ENCODE data around the gene EIF4A2. TPM values are rescaled to one million over a fixed set of nuclear protein-coding genes. Genes with fewer than 3 reads are reported as not detected.

The EIF4A2 gene
- total and polyA plus RNA-seq, 2 of the 13 experiments (the other 11 are each of a cell fraction or from before 2014, with no cell fraction given) = 480 to 596 TPM

GRCh38 chr3:186826976-186827857 lies 43.8 kb downstream of the EIF4A2 start (continued):
- peak; percentile 52 for TF ChIP-seq RBM39 (IDR thresholded peaks at IDR 0.05; ENCODE audit: low read depth, low read length, poor library complexity, severe bottlenecking)
- peak; percentile 30; the same call in 1 of the 2 replicates for TF ChIP-seq ARID4A (CRISPR knock-in tag; IDR thresholded peaks at IDR 0.05; ENCODE audit: borderline replicate concordance)
- 0 out of 2 replicates have a peak, but pooled peaks have one; percentile 44 for TF ChIP-seq MIXL1 (CRISPR knock-in tag; IDR thresholded peaks at IDR 0.05)
- TF ChIP-seq, protein P1, sequence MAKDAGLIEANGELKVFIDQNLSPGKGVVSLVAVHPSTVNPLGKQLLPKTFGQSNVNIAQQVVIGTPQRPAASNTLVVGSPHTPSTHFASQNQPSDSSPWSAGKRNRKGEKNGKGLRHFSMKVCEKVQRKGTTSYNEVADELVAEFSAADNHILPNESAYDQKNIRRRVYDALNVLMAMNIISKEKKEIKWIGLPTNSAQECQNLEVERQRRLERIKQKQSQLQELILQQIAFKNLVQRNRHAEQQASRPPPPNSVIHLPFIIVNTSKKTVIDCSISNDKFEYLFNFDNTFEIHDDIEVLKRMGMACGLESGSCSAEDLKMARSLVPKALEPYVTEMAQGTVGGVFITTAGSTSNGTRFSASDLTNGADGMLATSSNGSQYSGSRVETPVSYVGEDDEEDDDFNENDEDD (CRISPR knock-in tag; IDR thresholded peaks at IDR 0.05; ENCODE audit: borderline replicate concordance) = peak; percentile 71; the same call in 1 of the 2 replicates
- 0 out of 2 replicates have a peak, but pooled peaks have one; percentile 9 for TF ChIP-seq SOX5 (CRISPR knock-in tag; IDR thresholded peaks at IDR 0.05; ENCODE audit: borderline replicate concordance)
- TF ChIP-seq TAF1 (CRISPR knock-in tag; IDR thresholded peaks at IDR 0.05) = 0 out of 2 replicates have a peak, but pooled peaks have one; percentile 32
- TF ChIP-seq ZNF768 (CRISPR knock-in tag; IDR thresholded peaks at IDR 0.05) = peak; percentile 34; the same call in 1 of the 2 replicates
- TF ChIP-seq E2F2 (CRISPR knock-in tag; IDR thresholded peaks at IDR 0.05; ENCODE audit: borderline replicate concordance) = no peak
- TF ChIP-seq, protein P2, sequence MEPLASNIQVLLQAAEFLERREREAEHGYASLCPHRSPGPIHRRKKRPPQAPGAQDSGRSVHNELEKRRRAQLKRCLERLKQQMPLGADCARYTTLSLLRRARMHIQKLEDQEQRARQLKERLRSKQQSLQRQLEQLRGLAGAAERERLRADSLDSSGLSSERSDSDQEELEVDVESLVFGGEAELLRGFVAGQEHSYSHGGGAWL (CRISPR knock-in tag; IDR thresholded peaks at IDR 0.05) = 0 out of 2 replicates have a peak, but pooled peaks have one; percentile 37
- TF ChIP-seq AHDC1 (CRISPR knock-in tag; IDR thresholded peaks at IDR 0.05; ENCODE audit: borderline replicate concordance) = no peak
- peak; percentile 79 for TF ChIP-seq BCL6 (CRISPR knock-in tag; IDR thresholded peaks at IDR 0.05)
- peak; percentile 57 for TF ChIP-seq ERF (CRISPR knock-in tag; IDR thresholded peaks at IDR 0.05)
- 0 out of 2 replicates have a peak, but pooled peaks have one; percentile 24 for TF ChIP-seq SRY (CRISPR knock-in tag; IDR thresholded peaks at IDR 0.05)
- TF ChIP-seq ZNF776 (CRISPR knock-in tag; IDR thresholded peaks at IDR 0.05) = peak; percentile 78
- TF ChIP-seq KDM2A (CRISPR knock-in tag; IDR thresholded peaks at IDR 0.05; ENCODE audit: borderline replicate concordance, low read depth) = peak; percentile 48; the same call in 1 of the 2 replicates
